MM.1S (cell line): Measurements from ENCODE around the gene SGMS1.
"Not testable (repeated sequence)": the region's sequence is repeated elsewhere in the genome, so short reads cannot be mapped to it uniquely, and the experiment has no call there.

Experiments
- CTCF ChIP-seq: fragments of 300-600 bp; sonication (generic); IDR thresholded peaks from 2 replicates; pipeline ENCODE4 v1.5.1; 2016; ENCODE audit warnings: antibody characterized with exemption, low read length, mixed read lengths
- EZH2 ChIP-seq: fragments of 300-600 bp; sonication (generic); optimal IDR thresholded peaks from 2 replicates; pipeline ENCODE3; 2017; ENCODE audit warnings: low read depth, mild to moderate bottlenecking, antibody characterized with exemption, low read length, mixed read lengths
- EZH2phosphoT487 ChIP-seq: fragments of 300-600 bp; sonication (generic); IDR thresholded peaks from 2 replicates; pipeline ENCODE4 v1.6.1; 2018; ENCODE audit warnings: antibody characterized with exemption, low read length

GRCh38 chr10:50267877-50268276 lies 355.9 kb downstream of the SGMS1 start:
- TF ChIP-seq CTCF, EZH2phosphoT487, EZH2: not testable (repeated sequence)
